GM18520 (cell line): Measurements from ENCODE around the gene PLPPR3.

Experiments used
- ATAC-seq: cut with Tn5 transposase; IDR thresholded peaks from one replicate; pipeline ENCODE4 v1.9.1; 2021; ENCODE audit not compliant: unreplicated experiment

The PLPPR3 gene

DNA sequence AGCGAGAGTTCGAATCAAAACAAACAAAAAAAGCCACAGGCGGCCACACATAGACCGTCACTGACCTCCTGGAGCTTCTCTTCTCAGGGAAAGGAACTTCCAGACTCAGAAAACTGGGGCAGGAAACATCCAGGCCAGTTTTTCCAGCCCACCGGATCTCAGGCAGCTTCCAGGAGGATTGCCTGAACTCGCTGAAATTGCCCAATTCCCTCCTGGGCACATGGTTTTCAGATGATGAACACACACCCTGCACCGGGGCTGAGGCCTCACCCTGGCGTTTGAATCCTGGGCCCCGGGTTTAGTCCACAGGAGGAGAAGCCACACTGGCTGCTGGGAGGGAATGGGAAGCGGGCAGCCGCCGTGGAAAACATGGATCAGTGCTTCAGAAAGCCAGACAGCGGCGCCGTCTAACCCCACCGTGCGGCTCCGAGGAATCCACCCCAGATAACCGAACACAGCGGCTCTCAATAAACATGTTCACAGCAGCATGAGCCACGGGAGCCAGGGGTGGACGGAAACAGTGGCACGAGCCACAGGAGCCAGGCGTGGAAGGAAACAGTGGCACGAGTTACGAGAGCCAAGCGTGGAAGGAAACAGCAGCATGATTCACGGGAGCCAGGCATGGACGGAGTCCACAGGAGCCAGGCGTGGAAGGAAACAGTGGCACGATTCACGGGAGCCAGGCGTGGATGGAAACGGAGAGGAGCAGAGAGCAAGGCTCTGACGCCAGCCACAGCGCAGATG, 42.7 kb downstream of the PLPPR3 start:
- no peak for ATAC-seq

GRCh38 chr19:776549-776948, 45.2 kb downstream of the PLPPR3 start:
- ATAC-seq = no peak

- ATAC-seq = no peak
These were observed 48.9 kb downstream of the PLPPR3 start for GRCh38 chr19:772730-773436.

DNA sequence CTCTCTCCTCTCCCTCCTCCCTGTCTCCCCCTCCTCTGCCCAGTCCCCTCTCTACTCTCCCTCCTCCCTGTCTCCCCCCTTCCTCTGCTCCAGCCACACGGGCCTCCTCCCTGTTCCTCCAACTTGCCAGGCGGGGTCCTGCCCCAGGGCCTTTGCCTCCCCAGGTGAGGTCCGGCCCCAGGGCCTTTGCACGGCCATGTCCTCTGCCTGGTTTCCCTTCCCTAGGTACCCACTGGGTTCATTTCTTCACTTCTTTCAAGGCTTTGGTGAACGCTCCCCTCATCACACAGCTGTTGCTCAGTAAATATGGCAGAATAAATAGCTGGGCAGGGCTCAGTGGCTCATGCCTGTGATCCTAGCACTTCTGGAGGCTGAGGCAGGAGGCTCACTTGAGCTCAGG, 49.7 kb downstream of the PLPPR3 start:
- ATAC-seq = no peak

GRCh38 chr19:771332-771785, 50.4 kb downstream of the PLPPR3 start:
- ATAC-seq = no peak

- no peak for ATAC-seq
These were observed 52.1 kb downstream of the PLPPR3 start for GRCh38 chr19:769616-770015.

- no peak for ATAC-seq
These were observed 53.3 kb downstream of the PLPPR3 start for GRCh38 chr19:768424-768823.

DNA sequence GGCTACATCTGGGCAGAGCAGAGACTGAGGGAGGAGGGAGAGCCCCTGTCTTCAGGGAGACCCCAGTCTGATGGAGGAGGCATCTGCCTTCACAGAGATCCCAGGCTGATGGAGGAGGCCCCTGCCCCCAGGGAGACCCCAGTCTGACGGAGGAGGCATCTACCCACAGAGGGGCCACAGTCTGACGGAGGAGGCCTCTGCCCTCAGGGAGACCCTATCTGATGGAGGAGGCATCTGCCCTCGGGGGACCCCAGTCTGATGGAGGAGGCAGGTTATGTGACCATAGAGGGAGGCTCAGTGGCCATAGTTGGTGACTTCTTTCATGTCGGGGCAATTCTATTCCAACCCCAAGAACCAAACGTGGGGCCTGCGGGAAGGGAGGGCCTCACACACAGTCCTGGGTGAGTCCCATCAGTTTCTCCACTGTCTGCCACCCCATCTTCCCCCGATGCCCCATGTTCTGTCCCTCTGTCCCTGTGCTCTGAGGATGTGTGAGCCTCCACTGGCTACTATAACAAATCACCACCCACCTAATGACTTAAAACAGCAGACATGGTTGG, 56.5 kb downstream of the PLPPR3 start:
- no peak for ATAC-seq

DNA sequence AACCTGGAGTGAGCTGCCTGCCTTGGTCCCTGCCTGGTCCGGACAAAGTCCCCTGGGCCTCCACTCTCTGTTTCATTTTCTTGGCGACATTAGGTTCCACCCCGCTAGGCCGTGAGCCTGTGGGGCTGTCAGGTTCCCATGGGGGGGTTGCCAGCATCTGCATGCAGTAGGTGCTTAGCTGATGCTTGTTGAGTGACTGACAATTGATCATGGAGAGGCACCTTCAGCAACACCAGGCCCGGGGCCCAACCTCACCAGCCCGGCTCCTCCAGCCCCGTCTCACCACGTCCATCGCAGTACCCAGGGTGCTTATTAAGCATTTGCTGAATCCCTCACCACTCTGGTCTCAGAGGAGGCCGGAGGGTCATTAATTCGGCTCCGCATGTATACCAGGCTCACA, 57.5 kb downstream of the PLPPR3 start:
- no peak for ATAC-seq

DNA sequence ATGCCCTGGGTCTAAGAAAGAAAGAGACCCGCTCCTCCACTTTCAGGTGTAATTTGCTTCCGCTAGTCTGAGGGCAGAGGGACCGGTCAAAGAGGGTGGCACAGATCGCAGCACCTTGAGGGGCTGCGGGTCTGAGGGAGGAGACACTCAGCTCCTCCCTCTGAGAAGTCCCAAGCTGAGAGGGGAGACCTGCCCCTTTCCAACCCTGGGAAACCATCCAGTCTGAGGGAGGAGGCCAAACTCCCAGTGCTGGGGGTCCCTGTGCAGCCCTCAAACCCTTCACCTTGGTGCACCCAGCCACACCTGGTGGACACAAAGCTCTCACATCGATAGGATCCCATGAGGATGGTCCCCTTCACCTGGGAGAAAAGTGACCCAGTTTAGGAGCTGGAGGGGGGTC, 57.9 kb downstream of the PLPPR3 start:
- ATAC-seq = no peak

DNA sequence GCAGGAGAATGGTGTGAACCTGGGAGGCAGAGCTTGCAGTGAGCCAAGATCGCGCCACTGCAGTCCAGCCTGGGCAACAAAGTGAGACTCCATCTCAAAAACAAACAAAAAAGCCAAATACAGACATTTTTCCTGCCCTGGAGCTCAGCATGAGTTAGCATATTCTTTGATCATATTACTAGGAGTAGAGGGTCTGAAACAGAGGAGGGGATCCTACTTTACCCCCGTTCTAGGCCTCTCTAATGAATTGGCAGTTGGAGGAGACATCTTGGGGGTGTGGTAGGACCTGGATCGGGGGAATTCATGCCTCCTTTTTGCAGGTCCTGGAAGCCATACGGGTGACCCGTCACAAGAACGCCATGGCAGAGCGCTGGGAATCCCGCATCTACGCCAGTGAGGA, 58.6 kb downstream of the PLPPR3 start:
- ATAC-seq = no peak
